ENCODE data around the gene PPM1E. TPM values are rescaled to one million over a fixed set of nuclear protein-coding genes. Genes with fewer than 3 reads are reported as not detected.

The PPM1E gene
- total RNA-seq, 1 donor from 2014 or later = 0.26 TPM

DNA sequence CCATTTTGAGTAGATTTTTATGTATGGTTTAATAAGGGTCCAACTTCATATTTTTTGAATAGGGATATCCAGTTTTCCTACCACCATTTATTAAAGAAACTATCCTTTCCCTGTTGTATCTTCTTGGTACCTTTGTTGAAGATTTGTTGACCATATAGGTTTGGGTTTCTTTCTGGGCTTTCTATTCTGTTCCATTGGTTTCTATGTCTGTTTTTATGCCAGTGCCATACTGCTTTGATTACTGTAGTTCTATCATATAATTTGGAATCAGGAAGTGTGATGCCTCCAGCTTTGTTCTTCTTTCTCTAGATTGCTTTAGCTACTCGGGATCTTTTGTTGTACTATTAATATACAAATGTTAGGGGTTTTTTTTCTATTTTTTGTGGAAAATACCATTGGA is 46.5 kb downstream of the PPM1E start:
- H3K27ac Mint-ChIP-seq (ENCODE audit: unreplicated experiment) = no peak overlapping the region
- no peak for DNase-seq (ENCODE audit: low spot score)
- H3K36me3 Mint-ChIP-seq (ENCODE audit: low read depth, unreplicated experiment) = no peaks in the 10 kb centered on the region
- no peaks in the 10 kb centered on the region for H3K9me3 Mint-ChIP-seq (ENCODE audit: unreplicated experiment)
- TF ChIP-seq, protein P1, sequence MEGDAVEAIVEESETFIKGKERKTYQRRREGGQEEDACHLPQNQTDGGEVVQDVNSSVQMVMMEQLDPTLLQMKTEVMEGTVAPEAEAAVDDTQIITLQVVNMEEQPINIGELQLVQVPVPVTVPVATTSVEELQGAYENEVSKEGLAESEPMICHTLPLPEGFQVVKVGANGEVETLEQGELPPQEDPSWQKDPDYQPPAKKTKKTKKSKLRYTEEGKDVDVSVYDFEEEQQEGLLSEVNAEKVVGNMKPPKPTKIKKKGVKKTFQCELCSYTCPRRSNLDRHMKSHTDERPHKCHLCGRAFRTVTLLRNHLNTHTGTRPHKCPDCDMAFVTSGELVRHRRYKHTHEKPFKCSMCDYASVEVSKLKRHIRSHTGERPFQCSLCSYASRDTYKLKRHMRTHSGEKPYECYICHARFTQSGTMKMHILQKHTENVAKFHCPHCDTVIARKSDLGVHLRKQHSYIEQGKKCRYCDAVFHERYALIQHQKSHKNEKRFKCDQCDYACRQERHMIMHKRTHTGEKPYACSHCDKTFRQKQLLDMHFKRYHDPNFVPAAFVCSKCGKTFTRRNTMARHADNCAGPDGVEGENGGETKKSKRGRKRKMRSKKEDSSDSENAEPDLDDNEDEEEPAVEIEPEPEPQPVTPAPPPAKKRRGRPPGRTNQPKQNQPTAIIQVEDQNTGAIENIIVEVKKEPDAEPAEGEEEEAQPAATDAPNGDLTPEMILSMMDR (IDR thresholded peaks at IDR 0.05; ENCODE audit: unreplicated experiment) = no peak
- H3K4me3 Mint-ChIP-seq (ENCODE audit: unreplicated experiment) = no peak overlapping the region
- H3K27me3 Mint-ChIP-seq (ENCODE audit: unreplicated experiment) = no peaks in the 10 kb centered on the region
- H3K4me1 Mint-ChIP-seq (ENCODE audit: unreplicated experiment) = no peaks in the 10 kb centered on the region

DNA sequence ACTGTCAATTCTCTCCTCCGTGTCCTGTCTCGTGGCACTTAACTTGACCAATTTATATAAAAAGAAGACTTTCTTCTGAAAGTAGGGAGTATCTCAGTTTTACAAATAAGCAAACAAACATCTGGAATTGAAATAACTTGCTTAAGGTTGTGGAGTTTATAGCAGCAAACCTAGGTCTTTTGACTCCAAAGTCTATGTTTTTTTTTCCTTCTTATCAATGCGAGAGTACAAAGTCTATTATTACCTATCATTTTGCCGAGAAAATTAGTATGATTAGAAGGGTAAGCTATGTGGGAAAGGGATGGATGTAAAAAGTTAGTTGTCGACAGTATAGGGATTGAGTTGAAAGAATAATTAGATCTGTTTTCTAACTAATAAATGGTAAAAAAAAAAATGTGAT is 50.4 kb downstream of the PPM1E start:
- no peak for DNase-seq (ENCODE audit: low spot score)
- TF ChIP-seq, protein P1 (IDR thresholded peaks at IDR 0.05; ENCODE audit: unreplicated experiment) = no peak
- H3K4me3 Mint-ChIP-seq (ENCODE audit: unreplicated experiment) = no peak overlapping the region
- no peaks in the 10 kb centered on the region for H3K4me1 Mint-ChIP-seq (ENCODE audit: unreplicated experiment)
- no peak overlapping the region for H3K27ac Mint-ChIP-seq (ENCODE audit: unreplicated experiment)
- H3K27me3 Mint-ChIP-seq (ENCODE audit: unreplicated experiment) = no peaks in the 10 kb centered on the region
- H3K9me3 Mint-ChIP-seq (ENCODE audit: unreplicated experiment) = no peaks in the 10 kb centered on the region
- no peaks in the 10 kb centered on the region for H3K36me3 Mint-ChIP-seq (ENCODE audit: low read depth, unreplicated experiment)

DNA sequence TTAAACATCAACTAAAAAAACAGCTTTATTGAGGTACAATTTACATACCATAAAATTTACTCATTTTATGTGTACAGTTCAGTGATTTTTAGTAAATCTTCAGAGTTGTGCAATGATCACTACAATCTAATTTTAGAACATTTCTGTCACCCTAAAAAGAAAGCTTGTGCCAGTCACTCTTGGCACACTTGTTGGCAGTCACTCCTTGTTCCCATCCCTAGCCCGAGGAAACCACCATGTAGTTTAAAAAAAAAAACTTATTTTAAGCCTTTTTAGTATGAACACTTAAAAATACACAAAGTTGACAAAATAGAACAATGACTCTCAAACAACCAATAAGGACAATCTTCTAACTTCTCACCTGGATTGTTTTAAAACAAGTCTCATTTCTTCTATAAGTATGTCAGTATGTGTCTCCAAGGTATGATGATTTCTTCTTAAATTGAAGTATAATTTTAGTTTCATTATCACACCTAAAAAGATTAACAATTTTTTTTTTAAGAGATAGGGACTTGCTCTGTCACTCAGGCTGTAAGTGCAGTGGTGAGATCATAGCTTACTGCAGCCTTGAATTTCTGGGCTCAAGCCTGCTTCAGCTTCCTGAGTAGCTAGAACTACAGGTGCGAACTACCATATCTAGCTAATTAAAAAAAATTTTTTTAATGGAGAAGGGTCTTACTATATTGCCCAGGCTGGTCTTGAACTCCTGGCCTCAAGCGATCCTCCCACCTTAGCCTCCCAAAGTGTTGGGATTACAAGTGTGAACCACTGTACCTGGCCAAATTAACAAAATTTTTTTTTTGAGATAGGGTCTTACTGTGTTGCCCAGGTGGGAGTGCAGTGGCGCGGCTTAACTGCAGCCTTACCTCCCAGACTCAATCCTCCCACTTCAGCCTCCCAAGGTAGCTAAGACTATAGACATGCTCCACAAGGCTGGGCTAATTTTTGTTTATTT is 53.2 kb downstream of the PPM1E start:
- no peaks in the 10 kb centered on the region for H3K4me1 Mint-ChIP-seq (ENCODE audit: unreplicated experiment)
- no peaks in the 10 kb centered on the region for H3K9me3 Mint-ChIP-seq (ENCODE audit: unreplicated experiment)
- DNase-seq (ENCODE audit: low spot score) = no peak
- no peak overlapping the region for H3K4me3 Mint-ChIP-seq (ENCODE audit: unreplicated experiment)
- no peaks in the 10 kb centered on the region for H3K27me3 Mint-ChIP-seq (ENCODE audit: unreplicated experiment)
- H3K27ac Mint-ChIP-seq (ENCODE audit: unreplicated experiment) = no peak overlapping the region
- TF ChIP-seq, protein P1 (IDR thresholded peaks at IDR 0.05; ENCODE audit: unreplicated experiment) = no peak
- H3K36me3 Mint-ChIP-seq (ENCODE audit: low read depth, unreplicated experiment) = no peaks in the 10 kb centered on the region

DNA sequence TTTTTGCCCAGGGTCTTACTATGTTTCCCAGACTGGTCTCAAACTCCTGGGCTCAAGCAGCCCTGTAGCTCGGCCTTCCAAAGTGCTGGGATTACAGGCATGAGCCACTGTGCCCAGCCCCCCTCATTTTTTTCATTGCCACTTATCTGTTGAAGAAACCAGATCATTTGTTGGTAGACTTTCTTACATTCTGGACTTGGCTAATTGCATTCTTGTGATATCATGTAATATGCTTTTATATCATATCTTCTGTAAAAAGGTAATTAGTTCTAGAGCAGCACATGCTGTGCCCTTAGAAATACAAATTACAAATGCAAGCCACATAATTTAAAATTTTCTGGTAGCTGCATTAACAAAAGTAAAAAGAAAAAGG is 53.9 kb downstream of the PPM1E start:
- no peak overlapping the region for H3K27ac Mint-ChIP-seq (ENCODE audit: unreplicated experiment)
- H3K9me3 Mint-ChIP-seq (ENCODE audit: unreplicated experiment) = no peaks in the 10 kb centered on the region
- no peak for DNase-seq (ENCODE audit: low spot score)
- no peaks in the 10 kb centered on the region for H3K36me3 Mint-ChIP-seq (ENCODE audit: low read depth, unreplicated experiment)
- TF ChIP-seq, protein P1 (IDR thresholded peaks at IDR 0.05; ENCODE audit: unreplicated experiment) = no peak
- H3K4me1 Mint-ChIP-seq (ENCODE audit: unreplicated experiment) = no peaks in the 10 kb centered on the region
- no peak overlapping the region for H3K4me3 Mint-ChIP-seq (ENCODE audit: unreplicated experiment)
- H3K27me3 Mint-ChIP-seq (ENCODE audit: unreplicated experiment) = no peaks in the 10 kb centered on the region

DNA sequence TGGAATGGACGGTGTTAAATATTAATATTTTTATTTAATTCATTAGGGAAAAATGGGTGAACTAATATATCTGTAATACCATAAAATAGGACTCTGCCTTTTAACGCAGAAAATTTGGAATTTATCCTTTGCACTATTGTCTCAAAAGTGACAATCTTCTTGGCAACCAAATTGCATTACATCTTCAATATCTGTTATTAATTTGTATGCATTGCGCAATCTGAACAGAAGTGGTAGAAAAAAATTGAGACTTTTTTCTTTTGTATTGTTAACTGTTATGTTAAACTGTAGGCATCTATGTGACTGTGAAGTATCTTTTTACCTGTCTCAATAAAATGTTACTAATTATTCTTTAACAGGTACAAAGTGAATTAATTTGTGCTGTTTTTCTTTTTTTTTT is 55.6 kb downstream of the PPM1E start:
- no peak overlapping the region for H3K27ac Mint-ChIP-seq (ENCODE audit: unreplicated experiment)
- TF ChIP-seq, protein P1 (IDR thresholded peaks at IDR 0.05; ENCODE audit: unreplicated experiment) = no peak
- DNase-seq (ENCODE audit: low spot score) = no peak
- H3K36me3 Mint-ChIP-seq (ENCODE audit: low read depth, unreplicated experiment) = no peaks in the 10 kb centered on the region
- no peak overlapping the region for H3K4me3 Mint-ChIP-seq (ENCODE audit: unreplicated experiment)
- H3K9me3 Mint-ChIP-seq (ENCODE audit: unreplicated experiment) = no peaks in the 10 kb centered on the region
- no peaks in the 10 kb centered on the region for H3K4me1 Mint-ChIP-seq (ENCODE audit: unreplicated experiment)
- H3K27me3 Mint-ChIP-seq (ENCODE audit: unreplicated experiment) = no peaks in the 10 kb centered on the region
